ENCODE results near the gene MYL9. TPM values are rescaled to one million over a fixed set of nuclear protein-coding genes. Genes with fewer than 3 reads are reported as not detected.

MYL9 gene
- total and polyA plus RNA-seq, 2 donors (not counting 3 experiments of a cell fraction or from before 2014, with no cell fraction given): 41.7 to 116 TPM

- DNase-seq (ENCODE audit: low read depth, low spot score): no peak
- Histone ChIP-seq H3K27ac (ENCODE audit: insufficient read depth, low read depth, low read length) (no peak overlapping the region), H3K4me2 (ENCODE audit: insufficient read depth, low read length) (no peak overlapping the region), H3K9ac (replicated peaks; ENCODE audit: extremely low read depth, insufficient read depth, low read length) (no peak overlapping the region), H3K9me1 (replicated peaks; ENCODE audit: control insufficient read depth, extremely low read depth, insufficient read depth, low read length) (no peaks in the 10 kb centered on the region), H3K4me1 (ENCODE audit: control insufficient read depth, extremely low read depth, insufficient read depth, low read length) (no peaks in the 10 kb centered on the region), H3K27me3 (ENCODE audit: control insufficient read depth in 2 of 2, insufficient read depth in 2 of 2, low read length in 2 of 2) (no peaks in the 10 kb centered on the region), H3K36me3 (ENCODE audit: control insufficient read depth in 2 of 2, extremely low read depth in 1 of 2, insufficient read depth in 2 of 2, low read length in 2 of 2) (peaks cover 3 to 11% of the 10 kb centered on the region in 2 experiments), H4K20me1 (replicated peaks; ENCODE audit: control insufficient read depth, extremely low read depth, insufficient read depth, low read length) (no peaks in the 10 kb centered on the region), H3K4me3 (replicated peaks in 1 of 3; ENCODE audit: insufficient read depth in 1 of 3, low read depth in 1 of 3, low read length in 3 of 3) (no peak overlapping the region), H3K79me2 (ENCODE audit: control insufficient read depth, insufficient read depth, low read length) (no peaks in the 10 kb centered on the region), H2AFZ (ENCODE audit: low read depth, low read length) (no peak overlapping the region), H3K9me3 (replicated peaks; ENCODE audit: control insufficient read depth, insufficient read depth, low read length) (no peaks in the 10 kb centered on the region)
- intact Hi-C loops (cut with micrococcal nuclease) (no loop called here), dilution Hi-C loops (cut with MboI; ENCODE audit: extremely low pct_ligation_motif_present, low sequenced_read_pairs) (no loop called here)
- no peak for TF ChIP-seq MAX (IDR thresholded peaks at IDR 0.05; ENCODE audit: insufficient read depth, insufficient read length)
- TF ChIP-seq POLR2A (IDR thresholded peaks at IDR 0.05; ENCODE audit: low read depth, low read length): no peak
- no peak for TF ChIP-seq FOS (IDR thresholded peaks at IDR 0.05; ENCODE audit: borderline replicate concordance, insufficient read depth, low read length)
- no peak for TF ChIP-seq POLR2AphosphoS5 (IDR thresholded peaks at IDR 0.05; ENCODE audit: insufficient read depth, low read depth, low read length)
- TF ChIP-seq GATA2 (IDR thresholded peaks at IDR 0.05; ENCODE audit: insufficient read depth, insufficient read length, low read depth, low read length): no peak
- TF ChIP-seq CTCF (IDR thresholded peaks at IDR 0.05; ENCODE audit: extremely low read depth in 1 of 2, insufficient read depth in 1 of 2, low read depth in 1 of 2, low read length in 2 of 2): no peak
- no peak for TF ChIP-seq EZH2 (IDR thresholded peaks at IDR 0.05; ENCODE audit: borderline replicate concordance, low read depth, low read length, severe bottlenecking)
- no peak for TF ChIP-seq MYC (IDR thresholded peaks at IDR 0.05; ENCODE audit: low read depth, low read length)
- TF ChIP-seq JUN (IDR thresholded peaks at IDR 0.05; ENCODE audit: borderline replicate concordance, insufficient read depth, insufficient read length, low read depth): no peak
- ChIA-PET POLR2A (no interaction called here), CTCF (interaction anchor here (2.1 kb wide), 1 partner anchor 12 kb away, joined by 7 read pairs; the partner anchor contains the start of gene RAB5IF)
- FAIRE-seq: no peak
- no TSS peak for BruUV-seq (replicated peaks)
Observed at GRCh38 chr20:36593347-36593929, 52.1 kb downstream of the MYL9 start.
